Liver (tissue), 3 donors: ENCODE data around the gene ACKR2.

Experiments
- EGR1 ChIP-seq, 2 donors: IDR thresholded peaks; 2 replicates each; pipeline ENCODE4 v1.6.1; 2016 to 2018; ENCODE audit warnings: antibody characterized with exemption in 2 of 2, low read depth in 2 of 2
- FOXA1 ChIP-seq: IDR thresholded peaks from 2 replicates; pipeline ENCODE4 v1.6.1; 2016; ENCODE audit warnings: antibody characterized with exemption
- HNF4A ChIP-seq, 2 donors: conservative IDR thresholded peaks; 2 replicates each; pipeline ENCODE4 v1.6.1; 2016; ENCODE audit warnings: antibody characterized with exemption in 2 of 2, mild to moderate bottlenecking in 2 of 2
- RAD21 ChIP-seq, 2 donors: IDR thresholded peaks; 2 replicates each; pipeline ENCODE4 v1.6.1; 2016; ENCODE audit warnings: antibody characterized with exemption in 2 of 2, mild to moderate bottlenecking in 2 of 2
- SP1 ChIP-seq: IDR thresholded peaks from 2 replicates; pipeline ENCODE4 v1.6.1; 2018; ENCODE audit warnings: antibody characterized with exemption, mild to moderate bottlenecking
- YY1 ChIP-seq: IDR thresholded peaks from 2 replicates; pipeline ENCODE4 v1.6.1; 2016; ENCODE audit warnings: antibody characterized with exemption, mild to moderate bottlenecking
- TF ChIP-seq, protein P1 (sequence below): IDR thresholded peaks from 2 replicates; pipeline ENCODE4 v1.6.1; 2016; ENCODE audit warnings: antibody characterized with exemption, mild to moderate bottlenecking
- TF ChIP-seq, protein P2 (sequence below): fragments of 150-350 bp; IDR thresholded peaks from 2 replicates; pipeline ENCODE4 v1.5.1; 2017; ENCODE audit warnings: improper control_type of control experiment, low read depth, low read length; ENCODE audit not compliant: missing input control
- TF ChIP-seq, protein P3 (sequence below): IDR thresholded peaks from 2 replicates; pipeline ENCODE4 v1.6.1; 2016; ENCODE audit warnings: antibody characterized with exemption
- TF ChIP-seq, protein P4 (sequence below): IDR thresholded peaks from 2 replicates; pipeline ENCODE4 v1.6.1; 2016; ENCODE audit warnings: antibody characterized with exemption
- donor health status: healthy.
- donor health status: healthy.

DNA sequence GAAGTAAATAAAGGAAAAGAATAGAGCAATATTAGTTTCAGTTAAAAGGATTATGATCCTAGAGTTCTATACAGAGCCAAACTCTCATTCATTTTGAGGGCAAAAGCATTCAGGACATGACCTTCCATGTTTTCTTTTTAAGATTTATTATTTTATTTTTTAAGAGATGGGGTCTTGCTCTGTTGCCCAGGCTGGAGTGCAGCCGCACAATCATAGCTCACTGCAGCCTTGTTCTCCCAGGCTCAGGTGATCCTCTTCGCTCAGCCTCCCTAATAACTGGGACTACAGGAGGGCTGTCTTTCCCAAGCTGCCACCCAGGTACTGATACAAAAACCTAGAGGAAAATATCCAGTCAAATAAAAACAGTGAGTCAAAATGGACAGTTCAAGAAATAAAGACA is 22.6 kb upstream of the ACKR2 start:
- TF ChIP-seq, protein P1, sequence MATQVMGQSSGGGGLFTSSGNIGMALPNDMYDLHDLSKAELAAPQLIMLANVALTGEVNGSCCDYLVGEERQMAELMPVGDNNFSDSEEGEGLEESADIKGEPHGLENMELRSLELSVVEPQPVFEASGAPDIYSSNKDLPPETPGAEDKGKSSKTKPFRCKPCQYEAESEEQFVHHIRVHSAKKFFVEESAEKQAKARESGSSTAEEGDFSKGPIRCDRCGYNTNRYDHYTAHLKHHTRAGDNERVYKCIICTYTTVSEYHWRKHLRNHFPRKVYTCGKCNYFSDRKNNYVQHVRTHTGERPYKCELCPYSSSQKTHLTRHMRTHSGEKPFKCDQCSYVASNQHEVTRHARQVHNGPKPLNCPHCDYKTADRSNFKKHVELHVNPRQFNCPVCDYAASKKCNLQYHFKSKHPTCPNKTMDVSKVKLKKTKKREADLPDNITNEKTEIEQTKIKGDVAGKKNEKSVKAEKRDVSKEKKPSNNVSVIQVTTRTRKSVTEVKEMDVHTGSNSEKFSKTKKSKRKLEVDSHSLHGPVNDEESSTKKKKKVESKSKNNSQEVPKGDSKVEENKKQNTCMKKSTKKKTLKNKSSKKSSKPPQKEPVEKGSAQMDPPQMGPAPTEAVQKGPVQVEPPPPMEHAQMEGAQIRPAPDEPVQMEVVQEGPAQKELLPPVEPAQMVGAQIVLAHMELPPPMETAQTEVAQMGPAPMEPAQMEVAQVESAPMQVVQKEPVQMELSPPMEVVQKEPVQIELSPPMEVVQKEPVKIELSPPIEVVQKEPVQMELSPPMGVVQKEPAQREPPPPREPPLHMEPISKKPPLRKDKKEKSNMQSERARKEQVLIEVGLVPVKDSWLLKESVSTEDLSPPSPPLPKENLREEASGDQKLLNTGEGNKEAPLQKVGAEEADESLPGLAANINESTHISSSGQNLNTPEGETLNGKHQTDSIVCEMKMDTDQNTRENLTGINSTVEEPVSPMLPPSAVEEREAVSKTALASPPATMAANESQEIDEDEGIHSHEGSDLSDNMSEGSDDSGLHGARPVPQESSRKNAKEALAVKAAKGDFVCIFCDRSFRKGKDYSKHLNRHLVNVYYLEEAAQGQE: no peak
- TF ChIP-seq, protein P2, sequence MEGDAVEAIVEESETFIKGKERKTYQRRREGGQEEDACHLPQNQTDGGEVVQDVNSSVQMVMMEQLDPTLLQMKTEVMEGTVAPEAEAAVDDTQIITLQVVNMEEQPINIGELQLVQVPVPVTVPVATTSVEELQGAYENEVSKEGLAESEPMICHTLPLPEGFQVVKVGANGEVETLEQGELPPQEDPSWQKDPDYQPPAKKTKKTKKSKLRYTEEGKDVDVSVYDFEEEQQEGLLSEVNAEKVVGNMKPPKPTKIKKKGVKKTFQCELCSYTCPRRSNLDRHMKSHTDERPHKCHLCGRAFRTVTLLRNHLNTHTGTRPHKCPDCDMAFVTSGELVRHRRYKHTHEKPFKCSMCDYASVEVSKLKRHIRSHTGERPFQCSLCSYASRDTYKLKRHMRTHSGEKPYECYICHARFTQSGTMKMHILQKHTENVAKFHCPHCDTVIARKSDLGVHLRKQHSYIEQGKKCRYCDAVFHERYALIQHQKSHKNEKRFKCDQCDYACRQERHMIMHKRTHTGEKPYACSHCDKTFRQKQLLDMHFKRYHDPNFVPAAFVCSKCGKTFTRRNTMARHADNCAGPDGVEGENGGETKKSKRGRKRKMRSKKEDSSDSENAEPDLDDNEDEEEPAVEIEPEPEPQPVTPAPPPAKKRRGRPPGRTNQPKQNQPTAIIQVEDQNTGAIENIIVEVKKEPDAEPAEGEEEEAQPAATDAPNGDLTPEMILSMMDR: no peak
- no peak for TF ChIP-seq RAD21 (IDR thresholded peaks at IDR 0.05)
- TF ChIP-seq HNF4A (conservative IDR thresholded peaks at IDR 0.05): no peak
- no peak for TF ChIP-seq FOXA1
- TF ChIP-seq YY1: no peak
- TF ChIP-seq SP1: no peak
- TF ChIP-seq EGR1 (IDR thresholded peaks at IDR 0.05; ENCODE audit: low read depth in 2 of 2): no peak
- TF ChIP-seq, protein P3, sequence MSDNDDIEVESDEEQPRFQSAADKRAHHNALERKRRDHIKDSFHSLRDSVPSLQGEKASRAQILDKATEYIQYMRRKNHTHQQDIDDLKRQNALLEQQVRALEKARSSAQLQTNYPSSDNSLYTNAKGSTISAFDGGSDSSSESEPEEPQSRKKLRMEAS: no peak
- TF ChIP-seq, protein P4, sequence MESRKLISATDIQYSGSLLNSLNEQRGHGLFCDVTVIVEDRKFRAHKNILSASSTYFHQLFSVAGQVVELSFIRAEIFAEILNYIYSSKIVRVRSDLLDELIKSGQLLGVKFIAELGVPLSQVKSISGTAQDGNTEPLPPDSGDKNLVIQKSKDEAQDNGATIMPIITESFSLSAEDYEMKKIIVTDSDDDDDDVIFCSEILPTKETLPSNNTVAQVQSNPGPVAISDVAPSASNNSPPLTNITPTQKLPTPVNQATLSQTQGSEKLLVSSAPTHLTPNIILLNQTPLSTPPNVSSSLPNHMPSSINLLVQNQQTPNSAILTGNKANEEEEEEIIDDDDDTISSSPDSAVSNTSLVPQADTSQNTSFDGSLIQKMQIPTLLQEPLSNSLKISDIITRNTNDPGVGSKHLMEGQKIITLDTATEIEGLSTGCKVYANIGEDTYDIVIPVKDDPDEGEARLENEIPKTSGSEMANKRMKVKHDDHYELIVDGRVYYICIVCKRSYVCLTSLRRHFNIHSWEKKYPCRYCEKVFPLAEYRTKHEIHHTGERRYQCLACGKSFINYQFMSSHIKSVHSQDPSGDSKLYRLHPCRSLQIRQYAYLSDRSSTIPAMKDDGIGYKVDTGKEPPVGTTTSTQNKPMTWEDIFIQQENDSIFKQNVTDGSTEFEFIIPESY: no peak
